ENCODE measurements around the gene LDLRAD4.

- TF ChIP-seq EZH2 (IDR thresholded peaks at IDR 0.05; ENCODE audit: low read depth, unreplicated experiment) (no peak), CTCF (conservative IDR thresholded peaks at IDR 0.05; ENCODE audit: low read depth in 2 of 2) (no peak), JUNB (IDR thresholded peaks at IDR 0.05; ENCODE audit: unreplicated experiment) (no peak), POLR2AphosphoS5 (IDR thresholded peaks at IDR 0.05; ENCODE audit: low read depth) (no peak), EZH2phosphoT487 (IDR thresholded peaks at IDR 0.05; ENCODE audit: unreplicated experiment) (no peak), CREB1 (CRISPR knock-in tag; IDR thresholded peaks at IDR 0.05; ENCODE audit: low read depth) (no peak), ZNF331 (CRISPR knock-in tag; IDR thresholded peaks at IDR 0.05; ENCODE audit: low read depth) (no peak), STAT1 (IDR thresholded peaks at IDR 0.05; ENCODE audit: unreplicated experiment) (no peak), REST (IDR thresholded peaks at IDR 0.05; ENCODE audit: unreplicated experiment) (no peak), ZNF462 (CRISPR knock-in tag; IDR thresholded peaks at IDR 0.05) (no peak), ETS1 (IDR thresholded peaks at IDR 0.05) (no peak), ZNF114 (CRISPR knock-in tag; IDR thresholded peaks at IDR 0.05) (no peak), NANOG (IDR thresholded peaks at IDR 0.05; ENCODE audit: borderline replicate concordance) (no peak)
These were observed 256.5 kb downstream of the LDLRAD4 start for GRCh38 chr18:13474907-13475545.

Data from GM23338 (cell line).